Spleen (tissue), 11 donors: Measurements from ENCODE around the gene ZCCHC7. TPM values are rescaled to one million over a fixed set of nuclear protein-coding genes. Genes with fewer than 3 reads are reported as not detected.

Experiments used
- DNase-seq: peaks from one replicate; pipeline ENCODE4 v3.0.0-alpha.2; 2020
- H3K27ac ChIP-seq, 8 donors: fragments of 200-600 bp; sonication (generic) in 7 of 8; 1 replicate in 4 of 8; 2 replicates in 4 of 8; pipeline versions ENCODE4 v1.5.0 to v1.8.0; 2016 to 2021; ENCODE audit warnings: inconsistent platforms in 4 of 8, mild to moderate bottlenecking in 4 of 8, moderate library complexity in 1 of 8
- H3K27me3 ChIP-seq, 7 donors: fragments of 200-600 bp; sonication (generic) in 6 of 7; replicated peaks in 1 of 7; 1 replicate in 4 of 7; 2 replicates in 3 of 7; pipeline versions ENCODE4 v1.5.0 to v1.8.0; 2016 to 2021; ENCODE audit warnings: inconsistent platforms in 3 of 7, mild to moderate bottlenecking in 1 of 7
- H3K36me3 ChIP-seq, 6 donors: fragments of 200-600 bp; sonication (generic) in 5 of 6; 1 replicate in 4 of 6; 2 replicates in 2 of 6; pipeline versions ENCODE4 v1.5.0 to v1.8.0; 2016 to 2021; ENCODE audit warnings: inconsistent platforms in 2 of 6
- H3K4me1 ChIP-seq, 6 donors: fragments of 200-600 bp; sonication (generic) in 5 of 6; 1 replicate in 3 of 6; 2 replicates in 3 of 6; pipeline versions ENCODE4 v1.5.0 to v1.8.0; 2016 to 2021; ENCODE audit warnings: inconsistent platforms in 3 of 6
- H3K4me3 ChIP-seq, 8 donors: fragments of 200-600 bp; sonication (generic) in 7 of 8; 1 replicate in 4 of 8; 2 replicates in 4 of 8; pipeline versions ENCODE4 v1.5.0 to v1.8.0; 2016 to 2021; ENCODE audit warnings: inconsistent platforms in 4 of 8, mild to moderate bottlenecking in 4 of 8, moderate library complexity in 2 of 8
- H3K9me3 ChIP-seq, 8 donors: fragments of 200-600 bp; sonication (generic) in 7 of 8; 1 replicate in 4 of 8; 2 replicates in 4 of 8; pipeline versions ENCODE4 v1.5.0 to v1.8.0; 2016 to 2021; ENCODE audit warnings: inconsistent platforms in 4 of 8
- CTCF ChIP-seq, 11 experiments: fragments of 200-600 bp in 7 of 11; fragments of 450-650 bp in 4 of 11; sonication (generic) in 4 of 11; IDR thresholded peaks in 8 of 11; conservative IDR thresholded peaks in 3 of 11; 1 replicate in 7 of 11; 2 replicates in 4 of 11; pipeline versions ENCODE4 v1.4.0 to v1.8.0; 2016 to 2021; ENCODE audit warnings: antibody characterized with exemption in 11 of 11, inconsistent platforms in 4 of 11, mild to moderate bottlenecking in 1 of 11
- POLR2A ChIP-seq, 3 donors: fragments of 450-650 bp; IDR thresholded peaks; one replicate each; pipeline ENCODE4 v1.5.1; 2017; ENCODE audit warnings: antibody characterized with exemption in 3 of 3, mild to moderate bottlenecking in 1 of 3
- POLR2AphosphoS5 ChIP-seq, 3 donors: sonication (generic); formaldehyde crosslinking; IDR thresholded peaks; one replicate each; pipeline ENCODE4 v1.5.1; 2017; ENCODE audit warnings: antibody characterized with exemption in 3 of 3
- WGBS, 5 donors: extraction: QIAGEN DNeasy Blood & Tissue Kit in 3 of 5; methylation state at CpG; one replicate each; pipeline versions ENCODE4 v1.1.5 to v1.1.7; 2013 to 2018; 5-methylcytosine and 5-hydroxymethylcytosine counted together
- intact Hi-C: fragments of 100-400 bp; cut with DNase I; formaldehyde crosslinking; loops from one replicate; pipeline ENCODE4 v1.15.0; 2023; ENCODE audit warnings: low total_unique reads
- polyA plus RNA-seq, 3 donors: library from polyadenylated mRNA; stranded (reverse); fragments of 200-250 nt; gene quantifications; one replicate each; pipeline ENCODE4 v1.2.1, GENCODE V29; 2013
- total RNA-seq, 7 donors: library from RNA; depleted of rRNA in 3 of 7; stranded (reverse); fragments of >200 nt in 3 of 7; fragmentation: NEBNext Ultra II Directional in 4 of 7; extraction: Animal tissue kit (Norgen Biotek cat#: 25700) in 4 of 7; gene quantifications; one replicate each; pipeline versions ENCODE4 v1.1.0 to v1.2.1, GENCODE V29; 2016 to 2021
- donor health status: healthy with polysubstance abuse.
- donor health status: DM: no; HTN: no; CAD: no; lungs with moderate emphysema.
- donor health status: DM: no; HTN: no; CAD: no.
- donor health status: Bipolar disorder and iron deficiency.
- donor health status: healthy.
- donor health status: DM: no; HTN: no; CAD: no.
- donor health status: DM: yes; HTN: yes; CAD: no.

Gene ZCCHC7
- total and polyA plus RNA-seq, 10 donors: 17.0 to 50.6 (median 38.1) TPM

GRCh38 chr9:37286530-37287175 is 166.3 kb downstream of the ZCCHC7 start:
- TF ChIP-seq POLR2AphosphoS5 (IDR thresholded peaks at IDR 0.05) (no peak), POLR2A (IDR thresholded peaks at IDR 0.05) (no peak), CTCF (IDR thresholded peaks at IDR 0.05 in 8 of 11, conservative IDR thresholded peaks at IDR 0.05 in 3 of 11) (no peak)
- intact Hi-C loops: no loop called here
- DNase-seq: no peak
- H3K27me3 ChIP-seq: no peaks in the 10 kb centered on the region
- WGBS, 5 donors: 58 to 94% (median 68%) methylated on average over 6 of the region's 6 CpGs
- H3K4me1 ChIP-seq: peaks cover 0 to 76% (median 31%) of the 10 kb centered on the region in 6 donors
- no peaks in the 10 kb centered on the region for H3K36me3 ChIP-seq
- no peaks in the 10 kb centered on the region for H3K9me3 ChIP-seq
- peak overlapping the region in 3 of 8 donors; percentile 2 to 37 (median 24) for H3K27ac ChIP-seq
- no peak overlapping the region for H3K4me3 ChIP-seq

GRCh38 chr9:37287317-37287716 is 166.9 kb downstream of the ZCCHC7 start:
- H3K27me3 ChIP-seq: no peaks in the 10 kb centered on the region
- H3K27ac ChIP-seq: peak overlapping the region in 2 of 8 donors; percentile 10 to 37
- WGBS, 5 donors: 70 to 84% (median 75%) methylated on average over 4 of the region's 4 CpGs
- no peak overlapping the region for H3K4me3 ChIP-seq
- H3K4me1 ChIP-seq: peaks cover 0 to 77% (median 32%) of the 10 kb centered on the region in 6 donors
- no peaks in the 10 kb centered on the region for H3K9me3 ChIP-seq
- TF ChIP-seq POLR2AphosphoS5 (IDR thresholded peaks at IDR 0.05) (no peak), CTCF (IDR thresholded peaks at IDR 0.05 in 8 of 11, conservative IDR thresholded peaks at IDR 0.05 in 3 of 11) (no peak), POLR2A (IDR thresholded peaks at IDR 0.05) (no peak)
- intact Hi-C loops: no loop called here
- H3K36me3 ChIP-seq: no peaks in the 10 kb centered on the region
- DNase-seq: no peak

GRCh38 chr9:37289631-37290030 is 169.3 kb downstream of the ZCCHC7 start:
- Histone ChIP-seq H3K36me3 (no peaks in the 10 kb centered on the region), H3K4me1 (peaks cover 7 to 82% (median 42%) of the 10 kb centered on the region in 6 donors), H3K27ac (peak overlapping the region in 6 of 8 donors; percentile 27 to 82 (median 68)), H3K9me3 (no peaks in the 10 kb centered on the region), H3K27me3 (no peaks in the 10 kb centered on the region), H3K4me3 (peak overlapping the region in 1 of 8 donors; percentile 1)
- TF ChIP-seq POLR2AphosphoS5 (IDR thresholded peaks at IDR 0.05) (no peak), CTCF (IDR thresholded peaks at IDR 0.05 in 8 of 11, conservative IDR thresholded peaks at IDR 0.05 in 3 of 11) (no peak), POLR2A (IDR thresholded peaks at IDR 0.05) (no peak)
- intact Hi-C loops: no loop called here
- 82 to 88% (median 86%) methylated on average over 4 of the region's 4 CpGs for WGBS, 5 donors
- DNase-seq: no peak

DNA sequence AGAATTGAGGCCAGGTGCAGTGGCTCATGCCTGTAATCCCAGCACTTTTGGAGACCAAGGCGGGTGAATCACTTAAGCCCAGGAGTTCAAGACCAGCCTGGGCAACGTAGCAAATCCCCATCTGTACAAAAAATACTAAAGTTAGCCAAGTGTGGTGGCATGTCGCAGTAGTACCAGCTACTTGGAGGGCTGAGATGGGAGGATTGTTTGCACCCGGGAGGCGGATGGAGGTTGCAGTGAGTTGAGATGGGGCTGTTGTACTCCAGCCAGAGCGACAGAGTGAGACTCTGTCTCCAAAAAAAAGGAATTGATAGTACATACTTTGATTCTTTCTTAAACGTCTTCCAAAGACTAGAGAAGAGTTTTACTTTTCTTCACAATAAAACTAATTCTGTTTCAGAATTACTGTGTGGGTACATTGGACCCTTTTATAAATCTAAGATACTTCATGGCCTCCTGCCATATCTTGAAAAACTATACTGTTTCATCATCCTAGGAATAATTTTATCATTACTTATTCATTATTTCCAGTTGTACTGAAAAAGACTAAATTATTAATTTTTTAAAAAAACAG is 170.1 kb downstream of the ZCCHC7 start:
- no peaks in the 10 kb centered on the region for H3K36me3 ChIP-seq
- peak overlapping the region in 1 of 8 donors; percentile 1 for H3K4me3 ChIP-seq
- peak overlapping the region in 6 of 8 donors; percentile 10 to 82 (median 68) for H3K27ac ChIP-seq
- intact Hi-C loops: no loop called here
- WGBS, 5 donors: 71 to 85% (median 75%) methylated on average over 7 of the region's 7 CpGs
- no peak for DNase-seq
- H3K9me3 ChIP-seq: no peaks in the 10 kb centered on the region
- H3K27me3 ChIP-seq: no peaks in the 10 kb centered on the region
- H3K4me1 ChIP-seq: peaks cover 7 to 83% (median 47%) of the 10 kb centered on the region in 6 donors
- TF ChIP-seq POLR2AphosphoS5 (IDR thresholded peaks at IDR 0.05) (no peak), POLR2A (IDR thresholded peaks at IDR 0.05) (no peak), CTCF (IDR thresholded peaks at IDR 0.05 in 8 of 11, conservative IDR thresholded peaks at IDR 0.05 in 3 of 11) (no peak)
